Vagina (tissue), 2 donors: Measurements from ENCODE around the gene GRAMD2B. TPM values are rescaled to one million over a fixed set of nuclear protein-coding genes. Genes with fewer than 3 reads are reported as not detected.
"Not testable (repeated sequence)": the region's sequence is repeated elsewhere in the genome, so short reads cannot be mapped to it uniquely, and the experiment has no call there.

Experiments used
- DNase-seq, 2 donors: peaks; one replicate each; pipeline ENCODE4 v3.0.0-alpha.2; 2017; ENCODE audit errors: extremely low spot score in 2 of 2
- H3K27ac ChIP-seq: fragments of 200-600 bp; sonication (generic); one replicate; pipeline ENCODE4 v1.5.1; 2019
- H3K27me3 ChIP-seq: fragments of 200-600 bp; sonication (generic); one replicate; pipeline ENCODE4 v1.5.1; 2019
- H3K36me3 ChIP-seq, 2 donors: fragments of 200-600 bp; sonication (generic); one replicate each; pipeline ENCODE4 v1.5.1; 2017 to 2019
- H3K4me1 ChIP-seq: fragments of 200-600 bp; sonication (generic); one replicate; pipeline ENCODE4 v1.5.1; 2019
- H3K4me3 ChIP-seq, 2 donors: fragments of 200-600 bp; sonication (generic); 1 replicate in 1 of 2; 2 replicates in 1 of 2; pipeline ENCODE4 v1.5.1; 2016 to 2019
- H3K9me3 ChIP-seq: fragments of 200-600 bp; sonication (generic); one replicate; pipeline ENCODE4 v1.5.1; 2019
- POLR2A ChIP-seq, 2 donors: fragments of 450-650 bp; IDR thresholded peaks; one replicate each; pipeline ENCODE4 v1.6.1; 2017; ENCODE audit warnings: antibody characterized with exemption in 2 of 2, mild to moderate bottlenecking in 2 of 2, moderate library complexity in 2 of 2
- POLR2AphosphoS5 ChIP-seq, 2 donors: sonication (generic); formaldehyde crosslinking; IDR thresholded peaks; one replicate each; pipeline ENCODE4 v1.9.0; 2017; ENCODE audit warnings: antibody characterized with exemption in 2 of 2, mild to moderate bottlenecking in 2 of 2, low read depth in 1 of 2; ENCODE audit not compliant: insufficient read depth in 1 of 2
- intact Hi-C: fragments of 100-400 bp; cut with DNase I; formaldehyde crosslinking; loops from one replicate; pipeline ENCODE4 v1.15.1; 2023
- total RNA-seq: library from RNA; depleted of rRNA; stranded (reverse); fragments of >200 nt; gene quantifications from one replicate; pipeline ENCODE4 v1.2.3, GENCODE V29; 2016
- TF ChIP-seq, protein P1 (sequence below), 3 experiments: fragments of 450-650 bp in 2 of 3; fragments of 200-600 bp in 1 of 3; sonication (generic) in 1 of 3; IDR thresholded peaks; one replicate each; pipeline ENCODE4 v1.5.1; 2017 to 2019; ENCODE audit warnings: antibody characterized with exemption in 3 of 3, mild to moderate bottlenecking in 2 of 3, moderate library complexity in 2 of 3

Gene GRAMD2B
- total RNA-seq, 1 donor from 2014 or later: 76.9 TPM

DNA sequence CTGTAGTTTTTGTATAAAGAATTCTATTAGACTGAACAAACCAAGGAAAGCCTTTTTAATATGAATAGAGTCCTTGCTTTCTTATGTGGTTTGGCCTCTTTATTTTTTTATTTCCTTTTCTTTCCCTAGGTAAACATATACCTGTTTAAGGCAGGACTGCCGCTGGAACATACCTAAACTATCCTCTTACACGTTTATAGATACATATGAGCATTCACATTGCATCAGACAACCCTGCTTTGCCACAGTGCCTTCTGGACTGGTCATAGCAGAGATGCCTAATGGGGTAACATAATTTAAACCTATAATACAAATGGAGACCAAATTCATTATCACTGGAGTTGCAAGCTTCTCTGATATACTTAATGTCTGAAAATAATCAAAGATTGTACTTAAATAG is 12.5 kb downstream of the GRAMD2B start:
- Histone ChIP-seq H3K27ac (no peak overlapping the region), H3K4me1 (peaks cover 39% of the 10 kb centered on the region), H3K27me3 (no peaks in the 10 kb centered on the region), H3K36me3 (no peaks in the 10 kb centered on the region), H3K9me3 (no peaks in the 10 kb centered on the region), H3K4me3 (no peak overlapping the region)
- no peak for TF ChIP-seq POLR2AphosphoS5 (IDR thresholded peaks at IDR 0.05; ENCODE audit: insufficient read depth in 1 of 2, low read depth in 1 of 2)
- TF ChIP-seq, protein P1, sequence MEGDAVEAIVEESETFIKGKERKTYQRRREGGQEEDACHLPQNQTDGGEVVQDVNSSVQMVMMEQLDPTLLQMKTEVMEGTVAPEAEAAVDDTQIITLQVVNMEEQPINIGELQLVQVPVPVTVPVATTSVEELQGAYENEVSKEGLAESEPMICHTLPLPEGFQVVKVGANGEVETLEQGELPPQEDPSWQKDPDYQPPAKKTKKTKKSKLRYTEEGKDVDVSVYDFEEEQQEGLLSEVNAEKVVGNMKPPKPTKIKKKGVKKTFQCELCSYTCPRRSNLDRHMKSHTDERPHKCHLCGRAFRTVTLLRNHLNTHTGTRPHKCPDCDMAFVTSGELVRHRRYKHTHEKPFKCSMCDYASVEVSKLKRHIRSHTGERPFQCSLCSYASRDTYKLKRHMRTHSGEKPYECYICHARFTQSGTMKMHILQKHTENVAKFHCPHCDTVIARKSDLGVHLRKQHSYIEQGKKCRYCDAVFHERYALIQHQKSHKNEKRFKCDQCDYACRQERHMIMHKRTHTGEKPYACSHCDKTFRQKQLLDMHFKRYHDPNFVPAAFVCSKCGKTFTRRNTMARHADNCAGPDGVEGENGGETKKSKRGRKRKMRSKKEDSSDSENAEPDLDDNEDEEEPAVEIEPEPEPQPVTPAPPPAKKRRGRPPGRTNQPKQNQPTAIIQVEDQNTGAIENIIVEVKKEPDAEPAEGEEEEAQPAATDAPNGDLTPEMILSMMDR (IDR thresholded peaks at IDR 0.05): no peak
- TF ChIP-seq POLR2A (IDR thresholded peaks at IDR 0.05): no peak
- intact Hi-C loops: no loop called here
- no peak for DNase-seq

DNA sequence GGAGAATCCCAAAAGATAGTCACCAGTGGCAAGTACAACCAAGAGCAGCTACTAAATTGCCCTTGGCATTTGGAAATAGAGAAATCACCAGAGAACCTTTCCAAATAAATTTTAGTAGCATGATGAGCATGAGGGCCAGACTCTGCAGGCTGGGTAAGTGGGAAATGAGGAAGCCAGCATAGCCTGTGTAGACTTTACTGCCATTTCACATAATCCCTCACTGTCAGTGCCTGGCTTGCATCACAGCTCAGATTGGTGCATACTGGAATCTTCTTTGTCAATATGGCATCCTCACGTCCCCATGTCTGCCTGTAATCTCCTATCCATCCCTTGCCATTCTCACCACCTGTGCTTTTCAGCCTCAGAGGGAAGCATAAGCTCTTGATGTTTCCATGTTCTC is 14.5 kb downstream of the GRAMD2B start:
- H3K4me1 ChIP-seq: peaks cover 23% of the 10 kb centered on the region
- H3K27ac ChIP-seq: no peak overlapping the region
- TF ChIP-seq POLR2AphosphoS5 (IDR thresholded peaks at IDR 0.05; ENCODE audit: insufficient read depth in 1 of 2, low read depth in 1 of 2) (no peak), POLR2A (IDR thresholded peaks at IDR 0.05) (no peak)
- TF ChIP-seq, protein P1 (IDR thresholded peaks at IDR 0.05): no peak
- H3K4me3 ChIP-seq: no peak overlapping the region
- H3K9me3 ChIP-seq: no peaks in the 10 kb centered on the region
- intact Hi-C loops: no loop called here
- H3K27me3 ChIP-seq: no peaks in the 10 kb centered on the region
- no peaks in the 10 kb centered on the region for H3K36me3 ChIP-seq
- no peak for DNase-seq

DNA sequence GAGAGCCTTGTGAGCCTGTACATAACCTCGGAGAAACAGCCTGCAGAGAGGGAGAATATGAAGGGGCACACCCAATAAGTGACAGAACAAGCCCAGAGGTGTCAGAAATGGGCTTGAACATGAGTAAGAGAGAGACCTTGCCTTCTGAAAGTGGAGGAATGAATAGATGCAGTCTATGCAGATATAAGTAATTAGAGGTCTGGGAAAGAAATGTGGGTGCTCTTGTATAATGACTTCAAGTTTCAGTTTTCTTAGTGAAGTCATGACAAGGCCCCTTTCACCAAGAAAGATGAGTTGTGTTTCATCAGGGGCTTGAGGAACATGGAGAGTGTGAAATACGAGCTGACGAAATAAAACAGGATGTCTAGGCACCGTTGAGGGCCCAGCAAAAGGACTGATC is 15.1 kb downstream of the GRAMD2B start:
- DNase-seq: no peak
- peaks cover 21% of the 10 kb centered on the region for H3K4me1 ChIP-seq
- H3K27me3 ChIP-seq: no peaks in the 10 kb centered on the region
- no peak overlapping the region for H3K27ac ChIP-seq
- TF ChIP-seq, protein P1 (IDR thresholded peaks at IDR 0.05): no peak
- TF ChIP-seq POLR2A (IDR thresholded peaks at IDR 0.05) (no peak), POLR2AphosphoS5 (IDR thresholded peaks at IDR 0.05; ENCODE audit: insufficient read depth in 1 of 2, low read depth in 1 of 2) (no peak)
- H3K36me3 ChIP-seq: no peaks in the 10 kb centered on the region
- intact Hi-C loops: no loop called here
- H3K9me3 ChIP-seq: no peaks in the 10 kb centered on the region
- no peak overlapping the region for H3K4me3 ChIP-seq

GRCh38 chr5:126438868-126439267 is 15.7 kb downstream of the GRAMD2B start:
- no peaks in the 10 kb centered on the region for H3K36me3 ChIP-seq
- no peak for DNase-seq
- TF ChIP-seq POLR2A (IDR thresholded peaks at IDR 0.05) (no peak), POLR2AphosphoS5 (IDR thresholded peaks at IDR 0.05; ENCODE audit: insufficient read depth in 1 of 2, low read depth in 1 of 2) (no peak)
- TF ChIP-seq, protein P1 (IDR thresholded peaks at IDR 0.05): no peak
- peaks cover 15% of the 10 kb centered on the region for H3K4me1 ChIP-seq
- intact Hi-C loops: no loop called here
- H3K9me3 ChIP-seq: no peaks in the 10 kb centered on the region
- no peak overlapping the region for H3K4me3 ChIP-seq
- no peak overlapping the region for H3K27ac ChIP-seq
- no peaks in the 10 kb centered on the region for H3K27me3 ChIP-seq

DNA sequence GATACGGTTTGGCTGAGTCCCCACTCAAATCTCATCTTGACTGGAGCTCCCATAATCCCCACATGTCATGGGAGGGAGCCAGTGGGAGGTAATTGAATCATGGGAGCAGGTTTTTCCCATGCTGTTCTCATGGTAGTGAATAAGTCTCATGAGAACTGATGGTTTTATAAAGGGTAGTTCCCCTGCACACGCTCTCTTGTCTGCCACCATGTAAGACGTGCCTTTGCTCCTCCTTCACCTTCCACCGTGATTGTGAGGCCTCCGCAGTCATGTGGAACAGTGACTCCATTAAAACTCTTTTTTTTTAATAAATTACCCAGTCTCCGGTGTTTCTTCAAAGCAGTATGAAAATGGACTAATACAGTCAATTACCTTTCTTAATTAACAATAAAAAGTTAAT is 16.5 kb downstream of the GRAMD2B start:
- H3K27ac ChIP-seq, intact Hi-C loops, DNase-seq, H3K9me3 ChIP-seq, H3K36me3 ChIP-seq, H3K4me1 ChIP-seq, H3K4me3 ChIP-seq, H3K27me3 ChIP-seq: not testable (repeated sequence)

- intact Hi-C loops: no loop called here
- Histone ChIP-seq H3K36me3 (no peaks in the 10 kb centered on the region), H3K4me3 (no peak overlapping the region), H3K9me3 (no peaks in the 10 kb centered on the region), H3K4me1 (peaks cover 8% of the 10 kb centered on the region), H3K27ac (no peak overlapping the region), H3K27me3 (no peaks in the 10 kb centered on the region)
- no peak for DNase-seq
- TF ChIP-seq POLR2A (IDR thresholded peaks at IDR 0.05) (no peak), POLR2AphosphoS5 (IDR thresholded peaks at IDR 0.05; ENCODE audit: insufficient read depth in 1 of 2, low read depth in 1 of 2) (no peak)
- TF ChIP-seq, protein P1 (IDR thresholded peaks at IDR 0.05): no peak
These were observed 18.0 kb downstream of the GRAMD2B start for GRCh38 chr5:126441230-126441629.
